HepG2 (cell line): Measurements from ENCODE around the gene FN1. TPM values are rescaled to one million over a fixed set of nuclear protein-coding genes. Genes with fewer than 3 reads are reported as not detected.

ENCODE experiments used
- ATF3 ChIP-seq: sonication (generic); formaldehyde crosslinking; IDR thresholded peaks from 2 replicates; pipeline ENCODE4 v1.4.0; 2020; ENCODE audit warnings: missing genetic modification reagents
- CEBPG ChIP-seq: IDR thresholded peaks from 2 replicates; pipeline ENCODE4 v1.6.1; 2016
- CREM ChIP-seq, 2 experiments: sonication (generic) in 1 of 2; formaldehyde crosslinking in 1 of 2; IDR thresholded peaks; 2 replicates each; pipeline versions ENCODE4 v1.4.0 to v1.6.1; 2016 to 2020; ENCODE audit warnings: antibody characterized with exemption in 1 of 2, mild to moderate bottlenecking in 1 of 2, missing genetic modification reagents in 1 of 2
- EED ChIP-seq: sonication (generic); formaldehyde crosslinking; IDR thresholded peaks from 2 replicates; pipeline ENCODE4 v1.5.0; 2020; ENCODE audit warnings: mild to moderate bottlenecking, missing genetic modification reagents
- ETV5 ChIP-seq: IDR thresholded peaks from 2 replicates; pipeline ENCODE4 v1.6.1; 2018; ENCODE audit warnings: missing biosample characterization, missing genetic modification reagents, inconsistent platforms, borderline replicate concordance
- HNRNPH1 ChIP-seq: fragments of 200-400 bp; formaldehyde crosslinking; optimal IDR thresholded peaks from 2 replicates; pipeline ENCODE3; 2017; ENCODE audit warnings: mild to moderate bottlenecking, low read depth, low read length
- KLF16 ChIP-seq, 2 experiments: sonication (generic) in 1 of 2; formaldehyde crosslinking in 1 of 2; IDR thresholded peaks; 2 replicates each; pipeline versions ENCODE4 v1.6.1 to v1.8.0; 2016 to 2023; ENCODE audit warnings: missing genetic modification reagents in 2 of 2, missing compliant biosample characterization in 1 of 2
- SATB2 ChIP-seq: sonication (generic); formaldehyde crosslinking; IDR thresholded peaks from 2 replicates; pipeline ENCODE4 v1.5.0; 2020; ENCODE audit warnings: missing genetic modification reagents
- ZMYM2 ChIP-seq: sonication (generic); formaldehyde crosslinking; IDR thresholded peaks from 2 replicates; pipeline ENCODE4 v1.8.0; 2022; ENCODE audit warnings: mild to moderate bottlenecking, missing genetic modification reagents
- ZNF225 ChIP-seq: sonication (generic); formaldehyde crosslinking; IDR thresholded peaks from 2 replicates; pipeline ENCODE4 v1.4.0; 2020; ENCODE audit warnings: mild to moderate bottlenecking, missing genetic modification reagents
- ZNF264 ChIP-seq: sonication (generic); formaldehyde crosslinking; IDR thresholded peaks from 2 replicates; pipeline ENCODE4 v1.4.0; 2020; ENCODE audit warnings: missing genetic modification reagents
- ZNF512B ChIP-seq: sonication (generic); formaldehyde crosslinking; IDR thresholded peaks from 2 replicates; pipeline ENCODE4 v1.5.1; 2020; ENCODE audit warnings: missing genetic modification reagents, mild to moderate bottlenecking, borderline replicate concordance
- ZNF713 ChIP-seq: sonication (generic); formaldehyde crosslinking; IDR thresholded peaks from 2 replicates; pipeline ENCODE4 v1.4.0; 2020; ENCODE audit warnings: mild to moderate bottlenecking, missing genetic modification reagents
- polyA plus RNA-seq, 8 experiments: library from polyadenylated mRNA; depleted of rRNA in 3 of 8; stranded (reverse) in 7 of 8; unstranded in 1 of 8; fragments of >200 nt; fragmentation: Illumina TruSeq in 4 of 8; extraction: Trizol in 4 of 8; gene quantifications; 2 replicates each; pipeline versions ENCODE4 v1.2.1 to v1.2.3, GENCODE V29; 2011 to 2016; ENCODE audit warnings: low read depth in 4 of 8, missing spikeins in 1 of 8, mixed read lengths in 1 of 8; ENCODE audit not compliant: insufficient read depth in 1 of 8
- total RNA-seq, 5 experiments: library from RNA; depleted of rRNA; stranded (reverse); fragments of >200 nt; fragmentation: Illumina TruSeq; extraction: Trizol; gene quantifications; 2 replicates each; pipeline ENCODE4 v1.2.3, GENCODE V29; 2016; ENCODE audit warnings: low read depth in 1 of 5
- TF ChIP-seq, protein P1 (sequence below), 2 experiments: sonication (generic) in 1 of 2; formaldehyde crosslinking in 1 of 2; IDR thresholded peaks; 2 replicates each; pipeline versions ENCODE4 v1.4.0 to v1.6.1; 2016 to 2020; ENCODE audit warnings: borderline replicate concordance in 1 of 2, low read depth in 1 of 2, mild to moderate bottlenecking in 1 of 2, missing genetic modification reagents in 1 of 2
- TF ChIP-seq, protein P2 (sequence below): sonication (generic); formaldehyde crosslinking; conservative IDR thresholded peaks from 2 replicates; pipeline ENCODE4 v1.4.0; 2020; ENCODE audit warnings: mild to moderate bottlenecking, missing genetic modification reagents, moderate library complexity
- TF ChIP-seq, protein P3 (sequence below): sonication (generic); formaldehyde crosslinking; IDR thresholded peaks from 2 replicates; pipeline ENCODE4 v1.5.0; 2020; ENCODE audit warnings: missing genetic modification reagents

Gene FN1
- total and polyA plus RNA-seq, 2 of the 13 experiments (the other 11 are each of a cell fraction or from before 2014, with no cell fraction given), result 1,847 to 6,471 TPM

GRCh38 chr2:215311625-215312396, 124.1 kb downstream of the FN1 start, which contains the start of gene ATIC (continued):
- TF ChIP-seq, protein P1, sequence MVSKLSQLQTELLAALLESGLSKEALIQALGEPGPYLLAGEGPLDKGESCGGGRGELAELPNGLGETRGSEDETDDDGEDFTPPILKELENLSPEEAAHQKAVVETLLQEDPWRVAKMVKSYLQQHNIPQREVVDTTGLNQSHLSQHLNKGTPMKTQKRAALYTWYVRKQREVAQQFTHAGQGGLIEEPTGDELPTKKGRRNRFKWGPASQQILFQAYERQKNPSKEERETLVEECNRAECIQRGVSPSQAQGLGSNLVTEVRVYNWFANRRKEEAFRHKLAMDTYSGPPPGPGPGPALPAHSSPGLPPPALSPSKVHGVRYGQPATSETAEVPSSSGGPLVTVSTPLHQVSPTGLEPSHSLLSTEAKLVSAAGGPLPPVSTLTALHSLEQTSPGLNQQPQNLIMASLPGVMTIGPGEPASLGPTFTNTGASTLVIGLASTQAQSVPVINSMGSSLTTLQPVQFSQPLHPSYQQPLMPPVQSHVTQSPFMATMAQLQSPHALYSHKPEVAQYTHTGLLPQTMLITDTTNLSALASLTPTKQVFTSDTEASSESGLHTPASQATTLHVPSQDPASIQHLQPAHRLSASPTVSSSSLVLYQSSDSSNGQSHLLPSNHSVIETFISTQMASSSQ (IDR thresholded peaks at IDR 0.05; ENCODE audit: low read depth), result no peak
- TF ChIP-seq, protein P1 (CRISPR knock-in tag; IDR thresholded peaks at IDR 0.05; ENCODE audit: borderline replicate concordance), result peak; percentile 93
- TF ChIP-seq ZNF264 (peak; percentile 82), ZNF512B (CRISPR knock-in tag) (peak; percentile 85), CEBPG (CRISPR knock-in tag) (0 out of 2 replicates have a peak, but pooled peaks have one; percentile 10), HNRNPH1 (no peak), KLF16 (CRISPR knock-in tag; IDR thresholded peaks at IDR 0.05) (peak; percentile 94 to 97; a peak in 2 of 4 replicates), ZMYM2 (CRISPR knock-in tag) (no peak; the same call in 1 of the 2 replicates), EED (CRISPR knock-in tag) (peak; percentile 100), ZNF713 (CRISPR knock-in tag) (peak; percentile 99; the same call in 1 of the 2 replicates), SATB2 (no peak), ETV5 (CRISPR knock-in tag) (peak; percentile 96), ZNF225 (CRISPR knock-in tag) (peak; percentile 99), ATF3 (CRISPR knock-in tag) (peak; percentile 60; the same call in 1 of the 2 replicates), CREM (IDR thresholded peaks at IDR 0.05) (peak; percentile 28; the same call in 1 of the 2 replicates), CREM (CRISPR knock-in tag; IDR thresholded peaks at IDR 0.05) (no peak)
- TF ChIP-seq, protein P2, sequence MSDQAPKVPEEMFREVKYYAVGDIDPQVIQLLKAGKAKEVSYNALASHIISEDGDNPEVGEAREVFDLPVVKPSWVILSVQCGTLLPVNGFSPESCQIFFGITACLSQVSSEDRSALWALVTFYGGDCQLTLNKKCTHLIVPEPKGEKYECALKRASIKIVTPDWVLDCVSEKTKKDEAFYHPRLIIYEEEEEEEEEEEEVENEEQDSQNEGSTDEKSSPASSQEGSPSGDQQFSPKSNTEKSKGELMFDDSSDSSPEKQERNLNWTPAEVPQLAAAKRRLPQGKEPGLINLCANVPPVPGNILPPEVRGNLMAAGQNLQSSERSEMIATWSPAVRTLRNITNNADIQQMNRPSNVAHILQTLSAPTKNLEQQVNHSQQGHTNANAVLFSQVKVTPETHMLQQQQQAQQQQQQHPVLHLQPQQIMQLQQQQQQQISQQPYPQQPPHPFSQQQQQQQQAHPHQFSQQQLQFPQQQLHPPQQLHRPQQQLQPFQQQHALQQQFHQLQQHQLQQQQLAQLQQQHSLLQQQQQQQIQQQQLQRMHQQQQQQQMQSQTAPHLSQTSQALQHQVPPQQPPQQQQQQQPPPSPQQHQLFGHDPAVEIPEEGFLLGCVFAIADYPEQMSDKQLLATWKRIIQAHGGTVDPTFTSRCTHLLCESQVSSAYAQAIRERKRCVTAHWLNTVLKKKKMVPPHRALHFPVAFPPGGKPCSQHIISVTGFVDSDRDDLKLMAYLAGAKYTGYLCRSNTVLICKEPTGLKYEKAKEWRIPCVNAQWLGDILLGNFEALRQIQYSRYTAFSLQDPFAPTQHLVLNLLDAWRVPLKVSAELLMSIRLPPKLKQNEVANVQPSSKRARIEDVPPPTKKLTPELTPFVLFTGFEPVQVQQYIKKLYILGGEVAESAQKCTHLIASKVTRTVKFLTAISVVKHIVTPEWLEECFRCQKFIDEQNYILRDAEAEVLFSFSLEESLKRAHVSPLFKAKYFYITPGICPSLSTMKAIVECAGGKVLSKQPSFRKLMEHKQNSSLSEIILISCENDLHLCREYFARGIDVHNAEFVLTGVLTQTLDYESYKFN, result peak; percentile 60
- TF ChIP-seq, protein P3, sequence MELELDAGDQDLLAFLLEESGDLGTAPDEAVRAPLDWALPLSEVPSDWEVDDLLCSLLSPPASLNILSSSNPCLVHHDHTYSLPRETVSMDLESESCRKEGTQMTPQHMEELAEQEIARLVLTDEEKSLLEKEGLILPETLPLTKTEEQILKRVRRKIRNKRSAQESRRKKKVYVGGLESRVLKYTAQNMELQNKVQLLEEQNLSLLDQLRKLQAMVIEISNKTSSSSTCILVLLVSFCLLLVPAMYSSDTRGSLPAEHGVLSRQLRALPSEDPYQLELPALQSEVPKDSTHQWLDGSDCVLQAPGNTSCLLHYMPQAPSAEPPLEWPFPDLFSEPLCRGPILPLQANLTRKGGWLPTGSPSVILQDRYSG (CRISPR knock-in tag), result peak; percentile 96
